Tongue (tissue), 2 donors: ENCODE measurements around the gene ZNRF1. TPM values are rescaled to one million over a fixed set of nuclear protein-coding genes. Genes with fewer than 3 reads are reported as not detected.
"Not testable (repeated sequence)": the region's sequence is repeated elsewhere in the genome, so short reads cannot be mapped to it uniquely, and the experiment has no call there.

Source experiments
- DNase-seq: peaks from one replicate; pipeline ENCODE4 v3.0.0-alpha.2; 2015
- total RNA-seq: library from RNA; depleted of rRNA; stranded (reverse); fragments of >200 nt; gene quantifications from one replicate; pipeline ENCODE4 v1.2.3, GENCODE V29; 2014

Gene ZNRF1
- total RNA-seq, 1 donor from 2014 or later = 31.3 TPM

DNA sequence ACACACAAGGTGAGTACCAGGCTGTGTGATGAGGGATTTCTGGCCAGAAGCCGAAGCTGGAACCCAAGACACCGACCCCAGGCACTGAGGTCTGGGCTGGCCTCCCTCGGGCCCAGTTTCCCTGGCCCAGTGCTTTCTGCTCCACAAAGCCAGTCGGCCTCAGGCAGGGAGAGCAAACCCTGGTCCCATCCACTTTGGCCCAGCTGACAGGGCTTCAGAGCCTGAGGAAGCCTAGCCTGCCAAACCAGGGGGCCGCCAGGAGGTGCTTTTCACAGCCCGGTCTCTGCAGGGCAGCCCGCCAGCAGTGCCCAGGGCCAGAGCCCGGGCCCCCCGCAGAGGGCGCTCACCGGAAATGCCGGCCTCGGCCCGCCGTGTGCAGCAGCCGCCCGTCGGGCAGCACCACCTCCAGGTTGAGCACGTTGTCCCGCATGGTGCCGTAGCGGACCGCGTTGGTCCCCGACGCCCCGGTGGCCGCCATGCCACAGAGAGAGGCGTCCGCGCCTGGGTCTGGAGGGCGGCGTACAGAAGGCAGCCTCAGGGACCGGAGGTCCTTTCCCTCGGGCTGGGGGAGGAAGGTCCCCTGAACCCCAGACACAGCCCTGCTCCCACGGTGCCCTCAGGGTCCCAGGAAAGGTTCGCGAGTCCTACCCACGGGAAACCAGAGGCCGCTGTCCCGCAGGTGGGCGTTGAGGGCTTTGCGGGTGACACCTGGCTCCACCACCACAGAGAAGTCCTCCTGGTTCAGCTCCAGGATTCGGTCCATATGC, 115.5 kb downstream of the ZNRF1 start:
- no peak for DNase-seq

DNA sequence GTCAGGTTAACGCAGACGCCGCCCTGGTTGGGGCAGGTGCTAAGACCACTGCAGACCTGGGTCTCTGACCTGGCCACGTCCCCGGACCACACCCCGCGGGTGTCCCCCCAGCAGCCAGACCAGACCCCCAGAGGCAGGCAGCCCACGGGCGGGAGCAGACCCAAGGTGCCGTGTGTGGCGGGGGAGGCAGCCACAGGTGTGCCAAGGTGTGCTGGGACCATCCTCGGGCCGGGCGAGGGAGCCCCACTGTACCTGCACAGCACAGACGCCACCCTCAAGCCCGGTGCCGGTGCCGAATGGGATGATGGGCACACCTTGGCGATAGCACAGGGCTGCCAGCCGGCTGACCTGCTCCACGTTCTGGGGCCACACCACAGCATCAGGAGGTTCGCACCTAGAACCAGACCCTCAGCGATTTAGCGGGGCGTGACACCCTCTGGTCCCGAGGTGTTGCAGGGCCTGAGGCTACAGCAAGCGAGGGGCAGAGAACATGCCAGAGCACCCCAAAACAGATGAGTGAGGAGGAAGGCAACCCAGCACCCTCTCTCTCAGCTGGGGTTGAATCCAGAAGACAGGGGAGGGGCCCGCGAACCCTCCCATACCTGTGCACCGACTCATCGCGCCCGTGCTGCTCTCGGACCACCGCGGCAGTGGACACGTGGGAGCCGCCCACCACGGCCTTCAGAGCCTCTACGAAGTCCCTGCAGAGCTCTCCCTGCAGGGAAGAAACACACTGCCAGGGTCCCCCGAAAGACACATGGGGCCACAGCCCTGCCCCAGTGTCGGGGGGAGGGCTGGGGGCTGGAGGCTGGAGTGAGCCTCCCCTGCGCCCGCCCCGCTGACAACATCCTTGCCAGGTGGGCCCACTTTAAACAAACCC, 116.4 kb downstream of the ZNRF1 start:
- DNase-seq = no peak

DNA sequence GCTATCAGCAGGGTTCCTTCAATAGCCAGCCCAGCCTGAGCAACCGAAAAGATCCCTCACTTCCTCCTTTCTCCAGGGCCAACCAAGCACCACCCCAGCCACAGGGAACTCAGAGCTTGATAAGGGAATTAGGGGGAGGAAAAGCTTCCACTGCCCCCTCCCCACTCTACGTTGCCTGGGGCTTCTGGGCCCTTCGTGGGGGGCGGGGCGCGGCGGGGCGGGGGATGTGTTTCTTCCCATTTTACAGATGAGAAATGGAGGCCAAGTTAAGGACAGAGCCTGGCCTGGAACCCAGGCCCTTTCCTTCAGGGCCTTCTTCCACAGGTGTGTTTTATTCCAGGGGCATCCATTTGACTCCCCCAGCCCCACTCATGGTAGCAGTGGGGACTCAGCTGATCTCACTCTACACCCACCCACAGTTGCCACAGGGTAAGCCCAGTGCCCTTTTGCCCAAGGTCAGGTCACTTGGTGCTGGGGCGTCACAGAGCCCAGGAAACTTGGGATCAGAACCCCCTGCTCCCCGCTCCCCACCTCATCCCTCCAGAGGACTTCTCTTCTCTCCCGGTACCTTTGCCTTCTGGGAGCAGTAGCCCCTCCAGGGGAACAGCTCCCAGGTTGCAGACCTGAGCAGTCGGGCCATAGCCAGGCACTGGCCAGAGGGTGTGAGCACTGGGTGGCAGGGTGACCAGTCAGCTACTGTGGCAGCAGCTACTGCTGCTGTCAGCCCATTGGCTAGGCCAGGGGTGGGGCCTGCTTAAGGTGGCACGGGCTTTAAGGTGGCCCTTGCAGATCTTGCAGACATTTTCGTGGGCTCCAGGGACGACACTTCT, 117.5 kb downstream of the ZNRF1 start, which contains the start of gene LDHD:
LDHD (minus strand) TSS at position 700 of the 830 bp plus-strand sequence; CDS start at position 640, 60 bp downstream.
- peak; percentile 60 for DNase-seq

DNA sequence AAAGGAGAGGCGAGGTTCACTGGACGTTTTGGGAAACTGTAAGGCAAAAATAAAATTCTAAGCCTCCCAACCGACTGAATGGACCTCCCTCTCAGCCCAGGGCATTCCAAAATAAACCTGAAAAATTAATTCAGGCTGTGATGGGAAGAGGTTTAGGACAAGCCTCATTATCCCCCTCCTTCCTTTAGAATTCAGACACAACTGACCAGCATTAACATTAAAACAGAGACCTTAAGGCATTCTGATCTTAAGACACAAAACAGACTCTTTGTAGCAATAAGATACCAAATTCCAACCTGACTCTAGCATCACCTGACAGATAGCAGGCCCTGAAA, 118.1 kb downstream of the ZNRF1 start:
- DNase-seq = no peak

DNA sequence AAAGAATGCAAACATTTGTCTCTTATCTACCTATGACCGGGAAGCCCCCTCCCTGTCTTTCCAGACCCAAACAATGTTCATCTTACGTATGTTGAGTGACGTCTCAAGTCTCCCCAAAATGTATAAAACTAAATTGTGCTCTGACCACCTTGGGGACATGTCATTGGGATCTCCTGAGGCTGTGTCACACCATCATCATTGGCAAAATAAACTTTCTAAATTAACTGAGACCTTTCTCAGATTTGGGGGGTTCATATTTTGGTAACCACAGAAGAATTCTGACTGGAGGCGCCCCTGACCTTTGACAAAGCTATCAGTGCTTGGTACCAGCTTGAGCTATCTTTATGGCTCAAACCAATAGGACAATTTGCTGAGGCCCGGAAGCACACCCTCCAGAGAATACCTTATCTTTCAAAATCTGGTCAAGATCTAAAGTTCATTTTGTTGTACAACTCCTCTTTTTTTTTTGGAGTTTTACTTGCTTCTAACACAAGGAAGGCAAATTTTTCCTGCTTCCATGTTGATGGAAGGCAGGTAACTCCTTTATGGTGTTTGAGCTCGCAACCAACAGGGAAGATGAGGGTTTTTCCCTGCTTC, 120.2 kb downstream of the ZNRF1 start:
- no peak for DNase-seq

DNA sequence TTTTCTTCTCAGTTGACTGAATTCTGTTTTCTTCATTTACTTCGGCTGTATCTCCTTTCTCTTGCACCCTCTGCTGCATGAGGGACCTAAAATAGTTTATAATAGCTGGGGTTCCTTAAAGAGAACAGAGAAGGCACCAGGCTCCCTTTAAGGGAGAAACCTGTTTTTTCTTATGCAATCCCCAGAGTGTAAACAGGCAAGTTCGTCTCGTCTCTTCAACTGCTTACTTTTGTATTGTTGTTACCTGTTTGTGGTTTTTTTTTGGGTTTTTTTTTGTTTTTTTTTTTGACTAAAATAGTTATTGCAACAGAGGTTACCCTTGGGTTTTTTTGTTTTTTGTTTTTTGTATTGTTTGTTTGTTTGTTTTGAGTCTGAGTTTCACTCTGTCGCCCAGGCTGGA, 121.4 kb downstream of the ZNRF1 start:
- no peak for DNase-seq

DNA sequence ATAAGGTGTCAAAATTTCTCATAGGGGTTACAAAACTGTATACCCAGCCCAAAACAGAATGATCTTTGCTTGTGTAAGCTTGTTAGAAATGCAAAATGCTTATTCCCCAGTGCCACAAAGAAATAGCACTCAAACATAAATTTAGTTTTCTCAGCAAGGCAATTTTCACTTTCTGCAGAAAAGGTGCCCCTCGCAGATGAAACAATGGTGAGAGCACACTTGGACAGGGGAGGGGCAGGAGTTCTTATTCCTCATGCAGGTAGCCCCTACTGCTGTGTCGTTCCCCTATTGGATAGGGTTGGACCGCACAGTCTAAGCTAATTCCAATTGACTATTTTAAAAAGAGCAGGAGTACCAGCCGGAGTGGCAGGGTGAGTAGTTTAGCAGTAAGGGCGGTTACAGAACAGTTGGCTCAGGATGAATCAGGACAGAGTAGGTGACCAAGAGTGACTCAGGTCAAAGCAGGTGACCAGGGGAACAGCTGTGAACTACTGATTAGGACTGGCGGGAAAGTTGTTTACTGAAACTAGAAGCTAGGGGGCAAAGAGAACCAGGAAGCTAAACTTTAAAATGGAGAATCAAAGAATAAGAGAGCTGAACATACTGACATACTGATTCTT, 123.2 kb downstream of the ZNRF1 start:
- no peak for DNase-seq

DNA sequence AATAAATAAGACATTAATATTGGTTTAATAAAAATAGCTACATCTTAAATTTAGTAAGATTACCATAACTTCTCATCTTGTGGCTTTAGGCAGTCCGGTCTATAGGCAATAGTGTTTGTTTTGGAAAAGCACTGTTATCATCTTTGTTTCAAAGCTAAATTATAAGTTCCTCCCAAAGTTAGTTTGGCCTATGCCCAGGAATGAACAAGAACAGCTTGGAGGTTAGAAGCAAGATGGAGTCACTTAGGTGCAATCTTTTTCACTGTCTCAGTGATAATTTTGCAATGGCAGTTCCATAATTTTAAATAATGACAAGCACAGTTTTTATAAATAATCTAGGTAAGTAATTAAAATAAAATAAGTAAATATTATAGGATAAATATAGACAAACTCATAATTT, 123.8 kb downstream of the ZNRF1 start:
- no peak for DNase-seq

DNA sequence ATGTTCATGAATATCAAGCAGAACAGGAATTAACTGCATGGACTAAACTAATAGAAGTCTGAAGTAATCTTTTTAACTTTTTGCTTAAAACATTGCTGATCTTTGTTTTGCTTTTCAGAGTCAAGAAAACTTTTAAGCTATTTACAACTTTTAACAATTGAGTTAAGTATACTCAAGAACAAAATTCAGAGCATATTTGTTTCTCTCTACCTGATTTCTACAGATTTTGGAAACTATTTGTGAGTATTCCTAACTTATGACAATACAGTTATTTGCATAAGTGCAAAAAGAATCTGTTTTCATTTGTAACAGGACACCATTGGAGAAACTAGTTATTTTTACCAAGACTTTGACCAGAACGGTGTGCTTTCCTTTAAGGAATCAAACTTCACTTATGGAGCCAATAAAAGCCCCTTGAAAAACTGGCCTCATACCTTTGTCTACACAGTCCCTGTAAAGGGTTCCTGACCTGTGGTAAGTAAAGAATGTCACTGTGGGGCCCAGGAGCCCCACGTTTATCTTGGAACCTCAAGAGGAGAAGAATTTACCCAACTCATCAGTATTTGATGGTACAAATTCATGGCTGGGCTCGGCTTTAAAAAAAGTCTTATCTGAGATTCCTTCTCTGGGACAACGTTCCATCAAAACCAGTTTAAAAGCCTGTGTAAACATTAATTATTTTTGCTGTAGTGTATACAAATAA, 129.0 kb downstream of the ZNRF1 start:
- no peak for DNase-seq

DNA sequence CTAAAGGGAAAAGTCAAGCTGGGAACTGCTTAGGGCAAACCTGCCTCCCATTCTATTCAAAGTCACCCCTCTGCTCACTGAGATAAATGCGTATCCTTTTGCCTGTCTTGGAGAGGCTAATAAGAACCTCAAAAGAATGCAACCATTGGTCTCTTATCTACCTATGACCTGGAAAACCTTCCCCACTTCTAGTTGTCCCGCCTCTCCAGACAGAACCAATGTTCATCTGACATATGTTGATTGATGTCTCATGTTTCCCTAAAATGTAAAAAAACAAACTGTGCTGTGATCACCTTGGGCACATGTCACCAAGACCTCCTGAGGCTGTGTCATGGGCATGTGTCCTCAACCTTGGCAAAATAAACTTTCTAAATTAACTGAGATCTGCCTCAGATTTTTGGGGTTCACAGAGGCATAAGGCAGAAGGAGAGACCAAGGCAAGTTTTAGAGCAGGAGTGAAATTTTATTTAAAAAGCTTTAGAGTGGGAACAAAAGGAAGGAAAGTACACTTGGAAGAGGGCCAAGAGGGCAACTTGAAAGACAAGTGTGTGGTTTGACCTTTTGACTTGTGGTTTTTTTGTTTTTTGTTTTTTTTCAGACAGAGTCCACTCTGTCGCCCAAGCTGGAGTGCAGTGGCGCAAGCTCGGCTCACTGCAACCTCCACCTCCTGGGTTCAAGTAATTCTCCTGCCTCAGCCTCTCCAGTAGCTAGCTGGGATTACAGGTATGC, 130.8 kb downstream of the ZNRF1 start:
- DNase-seq = not testable (repeated sequence)

DNA sequence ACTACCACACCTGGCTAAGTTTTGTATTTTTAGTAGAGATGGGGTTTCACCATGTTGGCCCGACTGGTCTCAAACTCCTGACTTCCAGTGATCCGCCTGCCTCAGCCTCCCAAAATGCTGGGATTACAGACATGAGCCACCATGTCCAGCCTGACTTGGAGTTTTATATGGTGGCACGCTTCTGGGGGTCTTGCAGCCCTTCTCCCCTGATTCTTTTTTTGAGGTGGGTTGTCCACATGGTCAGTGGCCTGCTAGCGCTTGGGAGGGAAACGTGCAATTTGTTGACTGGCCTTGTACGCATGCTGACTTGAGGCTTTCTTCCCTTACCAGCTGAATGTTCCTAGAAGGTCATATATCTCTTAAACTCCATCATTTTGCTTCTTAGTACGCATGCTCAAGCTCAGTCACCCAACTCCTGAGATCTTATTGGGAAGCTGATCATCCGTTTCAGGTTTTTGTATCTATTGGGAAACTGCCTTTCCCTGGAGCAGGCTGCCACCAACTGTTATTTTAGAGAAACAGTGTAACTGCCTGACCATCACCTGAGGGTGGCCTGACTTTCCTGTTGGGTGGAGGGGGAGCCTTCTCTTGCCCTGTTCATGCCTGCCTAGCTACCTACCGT, 131.4 kb downstream of the ZNRF1 start:
- no peak for DNase-seq

DNA sequence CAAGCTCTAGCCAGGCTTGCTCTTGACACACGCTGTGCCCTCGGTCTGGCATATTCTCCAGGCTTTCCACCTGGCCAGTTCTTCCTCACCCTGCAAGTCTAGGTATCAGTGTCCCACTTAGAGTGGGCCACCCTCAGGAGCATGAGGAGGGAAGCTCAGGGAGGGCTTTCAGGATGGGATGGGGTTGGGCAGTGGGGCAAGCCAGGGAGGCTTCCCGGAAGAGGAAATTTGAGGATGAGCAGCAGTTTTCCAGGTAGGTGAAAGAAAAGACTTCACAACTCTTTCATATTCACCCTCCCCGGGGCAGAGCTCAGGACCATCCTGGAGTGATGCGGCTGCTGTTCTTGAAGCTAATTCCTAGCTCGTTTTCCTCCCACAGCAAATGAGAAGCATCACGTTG, 132.3 kb downstream of the ZNRF1 start:
- DNase-seq = no peak

DNA sequence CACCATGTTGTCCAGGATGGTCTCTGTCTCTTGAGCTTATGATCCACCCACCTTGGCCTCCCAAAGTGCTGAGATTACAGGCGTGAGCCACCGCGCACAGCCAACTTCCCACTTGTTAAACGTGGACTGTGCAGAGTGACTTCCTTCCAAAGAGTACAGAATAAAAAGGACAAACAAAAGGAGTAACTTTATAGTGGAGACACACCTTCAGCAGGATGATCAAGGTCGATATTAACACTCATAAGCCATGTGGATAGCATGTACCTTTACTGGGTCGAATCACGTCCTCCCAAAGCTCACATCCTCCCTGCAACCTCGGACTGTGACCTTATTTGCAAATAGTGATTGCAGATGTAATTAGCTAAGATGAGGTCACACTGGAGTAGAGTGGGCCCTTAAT, 139.4 kb downstream of the ZNRF1 start:
- DNase-seq = no peak

DNA sequence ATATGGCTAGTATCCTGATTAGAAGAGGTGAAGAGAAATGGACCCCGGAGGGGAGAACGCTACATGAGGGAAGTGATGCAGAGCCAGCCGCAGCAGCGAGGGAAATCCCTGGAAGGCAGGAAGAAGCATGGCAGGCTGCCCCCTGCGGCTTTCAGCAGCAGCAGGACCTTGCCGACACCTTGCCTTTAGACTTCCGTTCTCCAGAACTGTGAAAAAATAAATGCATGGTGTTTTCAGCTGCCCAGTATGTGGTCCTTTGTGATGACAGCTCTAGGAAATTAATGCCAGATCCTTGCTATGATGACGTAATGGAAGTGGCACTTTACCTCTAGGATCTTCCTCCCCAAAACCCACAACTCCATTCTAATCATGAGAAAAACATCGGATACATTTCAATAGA, 139.8 kb downstream of the ZNRF1 start:
- DNase-seq = no peak

DNA sequence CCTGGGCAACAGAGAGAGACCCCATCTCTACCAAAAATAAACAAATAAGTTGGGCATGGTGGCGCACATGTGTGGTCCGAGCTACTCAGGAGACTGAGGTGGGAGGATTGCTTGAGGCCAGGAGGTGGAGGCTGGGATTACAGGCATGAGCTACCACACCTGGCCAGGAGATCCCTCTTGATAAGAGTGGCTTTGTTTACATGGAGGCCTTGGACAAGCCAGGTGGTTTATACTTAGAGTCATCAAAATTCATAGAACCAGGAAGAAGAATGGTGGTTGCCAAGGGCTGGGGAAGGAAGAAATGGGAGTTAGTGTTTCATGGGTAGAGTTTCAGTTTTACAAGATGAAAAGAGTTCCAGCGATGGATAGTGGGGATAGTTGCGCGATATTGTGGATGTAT, 140.7 kb downstream of the ZNRF1 start:
- DNase-seq = no peak

DNA sequence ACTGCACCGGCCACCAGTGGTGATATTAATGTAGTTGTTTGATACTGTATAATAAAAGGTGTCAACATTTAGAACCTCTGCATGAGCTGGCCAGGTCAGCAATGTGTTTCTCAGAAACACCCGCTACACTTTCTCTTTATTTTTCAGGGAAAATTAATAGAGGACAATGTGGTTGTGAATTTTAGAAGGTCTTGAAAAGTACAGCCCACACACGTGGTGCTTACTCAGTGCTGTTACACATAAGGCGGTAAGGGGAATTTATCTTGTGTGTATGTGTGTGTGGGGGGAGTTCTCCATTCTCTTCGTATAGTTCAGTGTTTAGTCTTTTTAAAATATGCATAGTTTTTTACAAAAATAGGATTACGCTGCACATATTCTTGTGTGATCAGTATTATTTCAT, 145.1 kb downstream of the ZNRF1 start:
- no peak for DNase-seq

DNA sequence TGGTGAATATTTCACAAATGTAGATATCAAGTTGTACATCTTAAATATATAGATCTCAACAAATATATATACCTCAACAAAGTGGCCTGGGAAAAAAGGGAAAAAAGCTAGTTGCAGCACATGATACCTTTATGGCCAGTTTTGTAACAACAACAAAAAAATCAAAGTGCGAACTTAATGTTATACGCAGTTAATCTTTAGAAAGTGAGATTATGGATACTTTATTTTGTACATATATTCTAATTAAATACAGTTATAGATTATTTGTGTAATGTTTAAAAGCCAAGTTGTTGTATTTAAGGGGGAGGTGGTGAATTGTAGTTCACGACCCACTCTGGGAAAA, 149.1 kb downstream of the ZNRF1 start:
- no peak for DNase-seq

DNA sequence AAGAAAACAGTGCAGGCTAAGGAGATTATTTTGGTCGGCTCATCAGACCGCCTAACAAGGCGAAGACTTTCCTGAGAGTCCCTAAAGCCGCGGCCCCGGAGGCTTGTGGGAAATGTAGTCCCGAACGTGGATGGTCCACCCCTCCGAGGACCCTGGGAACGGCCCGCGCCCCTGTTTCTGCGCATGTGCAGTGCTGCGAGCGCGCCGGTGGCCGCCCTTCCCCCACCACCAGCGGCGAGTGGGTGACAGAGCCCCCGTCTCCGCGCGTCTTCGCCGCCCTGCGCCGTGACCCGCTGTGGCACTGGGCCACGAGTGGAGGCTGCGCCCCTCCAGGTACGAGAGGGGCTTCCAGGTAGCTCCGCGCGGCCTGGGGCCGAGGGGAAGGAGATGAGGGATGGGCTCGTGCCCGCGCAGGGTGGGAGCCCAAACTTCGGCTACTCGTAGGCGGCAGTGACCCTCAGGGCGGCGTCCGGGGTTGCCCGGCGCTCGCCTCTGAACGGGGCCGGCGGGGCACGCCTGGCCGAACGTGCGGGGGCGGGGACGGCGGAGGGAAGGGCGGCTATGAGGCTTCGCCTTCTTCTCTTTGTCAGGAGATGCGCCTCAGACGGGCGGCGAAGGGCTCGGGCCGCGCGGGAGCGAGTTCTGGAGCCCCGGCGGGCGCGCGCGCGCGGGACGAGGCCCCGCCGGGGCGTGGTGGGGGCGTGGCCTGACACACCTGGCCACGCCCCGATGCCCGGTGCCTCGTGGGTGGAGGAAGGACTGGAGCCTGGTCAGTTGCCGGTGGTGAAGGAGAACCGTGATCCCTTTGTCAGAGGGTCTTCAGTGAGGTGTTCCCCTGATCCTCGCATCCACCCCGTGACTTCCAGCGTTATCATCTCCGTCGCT, 149.7 kb downstream of the ZNRF1 start, which contains the start of gene ZFP1:
ZFP1 (plus strand) TSS at position 214 of the 885 bp plus-strand sequence. CDS start 4,428 bp downstream, outside the sequence.
- peak; percentile 98 for DNase-seq

DNA sequence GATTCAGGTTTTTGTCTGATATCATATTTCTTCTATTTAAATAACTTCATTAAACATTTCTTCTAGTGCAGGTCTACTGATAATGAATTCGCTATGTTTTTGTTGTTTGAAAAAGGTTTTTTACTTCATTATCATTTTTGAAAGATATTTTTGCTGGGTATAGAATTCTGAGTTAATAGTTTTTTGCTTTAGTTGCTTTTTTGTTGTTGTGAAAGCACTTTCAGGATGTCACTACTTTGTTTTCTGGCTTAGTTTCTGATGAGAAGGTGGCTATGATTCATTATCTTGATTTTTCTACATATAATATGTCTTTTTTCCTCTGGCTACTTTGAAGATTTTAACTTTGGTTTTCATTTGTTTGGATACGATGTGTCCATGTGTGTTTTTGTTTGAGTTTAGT, 153.0 kb downstream of the ZNRF1 start:
- no peak for DNase-seq
